Activated gamma-delta T cell (primary cell): ENCODE data around the gene RNF113B.

Experiments
- DNase-seq: peaks from one replicate; lab custom pipeline; 2025; lab: John Stamatoyannopoulos, UW

Gene RNF113B

GRCh38 chr13:98141509-98142379 lies 35.3 kb downstream of the RNF113B start:
- no peak for DNase-seq

- DNase-seq: no peak
Observed at GRCh38 chr13:98141091-98141490, 36.0 kb downstream of the RNF113B start.

GRCh38 chr13:98134901-98135300 lies 42.2 kb downstream of the RNF113B start:
- no peak for DNase-seq

GRCh38 chr13:98133946-98134345 lies 43.1 kb downstream of the RNF113B start:
- no peak for DNase-seq

GRCh38 chr13:98129059-98129746 lies 47.9 kb downstream of the RNF113B start:
- no peak for DNase-seq
